Bladder microvascular endothelial cell (primary cell): Measurements from ENCODE around the gene IVL. TPM values are rescaled to one million over a fixed set of nuclear protein-coding genes. Genes with fewer than 3 reads are reported as not detected.

Experiments
- total RNA-seq: library from RNA; depleted of rRNA; stranded (reverse); fragments of >200 nt; gene quantifications from 2 replicates; pipeline ENCODE4 v1.2.3, GENCODE V29; 2014

Gene IVL, protein sequence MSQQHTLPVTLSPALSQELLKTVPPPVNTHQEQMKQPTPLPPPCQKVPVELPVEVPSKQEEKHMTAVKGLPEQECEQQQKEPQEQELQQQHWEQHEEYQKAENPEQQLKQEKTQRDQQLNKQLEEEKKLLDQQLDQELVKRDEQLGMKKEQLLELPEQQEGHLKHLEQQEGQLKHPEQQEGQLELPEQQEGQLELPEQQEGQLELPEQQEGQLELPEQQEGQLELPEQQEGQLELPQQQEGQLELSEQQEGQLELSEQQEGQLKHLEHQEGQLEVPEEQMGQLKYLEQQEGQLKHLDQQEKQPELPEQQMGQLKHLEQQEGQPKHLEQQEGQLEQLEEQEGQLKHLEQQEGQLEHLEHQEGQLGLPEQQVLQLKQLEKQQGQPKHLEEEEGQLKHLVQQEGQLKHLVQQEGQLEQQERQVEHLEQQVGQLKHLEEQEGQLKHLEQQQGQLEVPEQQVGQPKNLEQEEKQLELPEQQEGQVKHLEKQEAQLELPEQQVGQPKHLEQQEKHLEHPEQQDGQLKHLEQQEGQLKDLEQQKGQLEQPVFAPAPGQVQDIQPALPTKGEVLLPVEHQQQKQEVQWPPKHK
- total RNA-seq = not detected in 2 replicates

GRCh38 chr1:152907686-152908601 lies at the start of gene IVL:
IVL (plus strand) TSS chr1:152908546; CDS start chr1:152909798, 1,252 bp downstream.

GRCh38 chr1:152859696-152860095 lies 48.6 kb upstream of the IVL start, which contains the start of gene LCE7A:
LCE7A (plus strand) TSS chr1:152859996; CDS start chr1:152860698, 702 bp downstream.

GRCh38 chr1:152878042-152878441 lies 30.3 kb upstream of the IVL start, which contains the start of gene SMCP:
SMCP (plus strand) TSS chr1:152878322; CDS start chr1:152884423, 6,101 bp downstream.

GRCh38 chr1:152946651-152947256 lies 38.4 kb downstream of the IVL start, which contains the start of gene SPRR5:
SPRR5 (plus strand) TSS chr1:152947206; CDS start chr1:152948555, 1,349 bp downstream.

Other genes starting within 250 kb of the IVL start
- not detected in 2 replicates for gene LCE2D, start 245.2 kb upstream of the IVL start, total RNA-seq
- gene LCE2C, start 233.3 kb upstream of the IVL start, total RNA-seq = not detected in 2 replicates
- not detected in 2 replicates for gene LCE2B, start 222.4 kb upstream of the IVL start, total RNA-seq
- not detected in 2 replicates for gene LCE2A, start 210.2 kb upstream of the IVL start, total RNA-seq
- not detected in 2 replicates for gene LCE4A, start 200.4 kb upstream of the IVL start, total RNA-seq
- gene KPRP, start 150.5 kb upstream of the IVL start, total RNA-seq = not detected in 2 replicates
- not detected in 2 replicates for gene LCE1F, start 133.4 kb upstream of the IVL start, total RNA-seq
- not detected in 2 replicates for gene LCE1E, start 122.3 kb upstream of the IVL start, total RNA-seq
- not detected in 2 replicates for gene LCE1D, start 111.8 kb upstream of the IVL start, total RNA-seq
- gene LCE1C, start 101.9 kb upstream of the IVL start, total RNA-seq = not detected in 2 replicates
- gene LCE1B, start 96.6 kb upstream of the IVL start, total RNA-seq = not detected in 2 replicates
- not detected in 2 replicates for gene LCE1A, start 81.1 kb upstream of the IVL start, total RNA-seq
- not detected in 2 replicates for gene LCE6A, start 65.7 kb upstream of the IVL start, total RNA-seq
- gene LCE7A, start 48.5 kb upstream of the IVL start, total RNA-seq = not detected in 2 replicates
- gene SMCP, start 30.2 kb upstream of the IVL start, total RNA-seq = not detected in 2 replicates
- not detected in 2 replicates for gene SPRR5, start 38.7 kb downstream of the IVL start, total RNA-seq
- gene SPRR4, start 62.1 kb downstream of the IVL start, total RNA-seq = not detected in 2 replicates
- gene SPRR1A, start 75.5 kb downstream of the IVL start, total RNA-seq = not detected in 2 replicates
- not detected in 2 replicates for gene SPRR3, start 93.2 kb downstream of the IVL start, total RNA-seq
- gene SPRR1B, start 122.7 kb downstream of the IVL start, total RNA-seq = not detected in 2 replicates
- gene SPRR2D, start 132.6 kb downstream of the IVL start, total RNA-seq = not detected in 2 replicates
- gene SPRR2A, start 149.0 kb downstream of the IVL start, total RNA-seq = not detected in 2 replicates
- gene SPRR2B, start 163.1 kb downstream of the IVL start, total RNA-seq = not detected in 2 replicates
- not detected in 2 replicates for gene SPRR2E, start 186.0 kb downstream of the IVL start, total RNA-seq
- not detected in 2 replicates for gene SPRR2F, start 205.0 kb downstream of the IVL start, total RNA-seq
- not detected in 2 replicates for gene SPRR2G, start 242.3 kb downstream of the IVL start, total RNA-seq